Right lung (tissue), 5 donors: ENCODE data around the gene SPINK9. TPM values are rescaled to one million over a fixed set of nuclear protein-coding genes. Genes with fewer than 3 reads are reported as not detected.

ENCODE experiments used
- DNase-seq, 2 donors: peaks; one replicate each; pipeline ENCODE4 v3.0.0-alpha.2; 2013
- polyA plus RNA-seq, 5 donors: library from polyadenylated mRNA; unstranded; fragments of 120-200 nt; gene quantifications; one replicate each; pipeline versions ENCODE4 v1.2.1 to v1.2.3, GENCODE V29; 2013; ENCODE audit warnings: inconsistent platforms in 1 of 5, low replicate concordance in 1 of 5; ENCODE audit not compliant: insufficient read length in 5 of 5, insufficient read depth in 1 of 5

The SPINK9 gene
- polyA plus RNA-seq, 5 donors, result 0.31 to 0.77 (median 0.48) TPM

DNA sequence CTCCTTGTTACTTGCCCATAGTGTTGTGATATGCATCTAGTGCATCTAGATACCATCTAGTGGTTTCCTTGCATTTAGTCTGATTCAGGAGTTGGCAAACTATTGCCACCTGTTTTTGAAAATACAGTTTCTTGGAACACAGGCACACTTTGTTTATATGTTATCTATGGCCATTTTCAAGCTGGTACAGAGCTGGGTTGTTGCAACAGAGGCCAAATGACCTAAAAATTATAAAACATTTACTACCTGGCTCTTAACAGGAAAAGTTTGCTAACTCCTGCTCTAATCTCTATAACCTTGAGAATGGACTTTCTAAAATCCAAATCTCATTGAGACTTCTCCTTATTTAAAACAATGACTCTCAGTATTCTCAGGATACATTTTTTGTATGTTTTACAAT lies 29.0 kb downstream of the SPINK9 start:
- no peak for DNase-seq

DNA sequence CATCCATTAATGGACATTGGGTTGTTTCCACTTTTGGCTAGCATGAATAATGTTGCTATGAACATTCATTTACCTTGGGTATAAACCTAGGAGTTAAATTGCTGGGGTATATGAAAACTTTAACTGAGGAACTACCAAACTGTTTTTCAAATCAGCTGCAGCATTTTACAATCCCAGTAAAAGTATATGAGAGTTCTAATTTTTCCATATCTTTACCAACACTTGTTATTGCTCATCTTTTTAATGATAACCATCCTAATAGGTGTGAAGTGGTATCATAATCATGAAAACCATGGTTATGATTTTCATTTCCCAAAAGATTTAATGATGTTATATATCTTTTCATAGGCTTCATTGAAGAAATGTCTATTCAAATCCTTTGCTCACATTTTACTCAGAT lies 32.9 kb downstream of the SPINK9 start:
- no peak for DNase-seq

DNA sequence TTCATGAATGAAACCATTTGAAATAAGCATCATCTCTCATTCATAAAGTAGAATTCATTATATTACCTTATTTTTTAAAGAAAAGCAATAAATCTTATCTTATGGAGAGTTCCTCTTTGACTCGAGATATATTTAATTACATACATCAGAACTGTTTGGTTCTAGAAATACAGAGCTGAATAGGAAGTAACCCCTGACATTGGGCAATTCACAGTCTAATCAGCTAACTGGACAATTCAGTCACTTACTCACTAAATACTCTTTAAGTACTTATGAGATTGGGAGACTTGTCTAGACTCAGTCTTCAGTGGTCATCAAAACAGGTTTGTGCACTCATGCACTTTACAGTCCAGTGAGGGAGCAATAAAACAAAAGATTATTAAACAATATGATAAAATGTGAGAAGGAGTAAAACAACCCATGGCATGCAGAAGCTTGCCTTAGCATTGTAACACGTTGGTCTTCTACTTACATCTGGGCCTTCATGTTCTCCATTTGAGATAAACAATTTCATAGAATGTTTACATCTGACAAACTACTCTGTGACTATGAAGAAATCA lies 36.9 kb downstream of the SPINK9 start:
- no peak for DNase-seq

DNA sequence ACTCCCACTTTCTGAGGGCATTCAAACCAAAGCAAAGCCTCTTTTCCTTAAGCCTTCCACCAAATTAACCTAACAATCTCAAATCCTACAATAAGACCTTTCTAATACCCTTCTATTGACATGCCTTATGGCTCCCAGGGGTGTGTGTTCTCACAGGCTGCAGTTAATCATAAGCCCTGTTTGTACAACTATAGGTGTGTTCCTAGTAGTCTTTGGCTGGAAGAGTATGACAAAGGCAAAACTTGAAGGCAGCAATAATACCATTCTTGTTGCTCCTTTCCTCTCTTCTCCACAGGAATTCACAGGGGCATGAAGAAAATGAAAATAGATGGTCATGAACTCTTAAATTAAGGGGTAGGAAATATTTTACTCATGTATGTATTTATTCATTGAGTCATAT lies 37.5 kb downstream of the SPINK9 start:
- DNase-seq, result no peak

DNA sequence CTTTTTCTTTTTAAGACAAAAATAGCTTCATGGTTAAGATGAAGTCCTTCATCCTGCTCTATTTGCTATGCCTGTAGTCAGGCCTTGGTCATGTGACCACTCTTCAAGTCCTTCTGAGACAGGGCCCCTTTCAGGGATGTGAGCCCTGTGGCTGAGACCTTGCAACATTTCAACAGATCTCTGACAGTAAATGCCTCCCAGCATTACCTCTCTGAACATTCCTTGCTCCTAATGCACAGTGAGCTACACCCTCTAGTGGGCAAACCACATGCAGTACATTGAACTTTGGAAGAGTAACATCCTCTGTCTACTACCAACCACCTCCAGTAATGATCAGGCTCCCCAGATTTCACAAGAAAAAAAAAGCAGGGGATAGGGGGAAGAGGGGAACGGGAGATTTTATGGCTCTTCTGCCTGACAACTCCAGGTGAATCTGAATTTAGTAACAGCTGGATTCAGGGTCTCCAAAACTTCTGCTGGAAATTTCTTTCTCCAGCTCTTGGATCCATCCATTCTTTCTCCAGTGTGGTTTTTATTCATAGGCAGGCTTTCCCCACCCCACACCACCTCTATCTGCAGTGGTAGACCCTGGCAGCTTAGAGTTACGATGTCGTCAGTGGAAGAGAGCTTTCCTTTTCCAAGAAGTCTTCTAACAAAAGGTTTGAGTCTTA lies 39.5 kb downstream of the SPINK9 start:
- peak in 1 of 2 donors; percentile 28 for DNase-seq

DNA sequence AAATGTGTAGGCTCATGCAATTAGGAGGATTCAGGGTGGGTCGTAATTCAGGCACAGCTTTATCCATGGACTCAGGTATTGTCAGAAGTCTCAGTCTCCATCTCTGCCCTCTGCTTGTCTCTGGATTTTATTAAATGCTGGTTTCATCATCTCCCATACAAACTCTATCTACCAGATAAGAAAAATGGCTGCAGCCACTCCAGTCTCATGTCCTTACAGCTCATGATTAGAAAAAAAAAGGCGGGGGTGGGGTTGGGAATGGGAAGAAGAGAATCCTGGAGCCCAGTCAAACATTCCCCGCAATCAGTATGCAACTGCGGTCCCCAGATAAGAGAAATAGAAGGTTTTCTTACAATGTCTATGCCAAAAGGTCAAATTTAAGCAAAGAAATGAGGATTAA lies 40.8 kb downstream of the SPINK9 start:
- no peak for DNase-seq

DNA sequence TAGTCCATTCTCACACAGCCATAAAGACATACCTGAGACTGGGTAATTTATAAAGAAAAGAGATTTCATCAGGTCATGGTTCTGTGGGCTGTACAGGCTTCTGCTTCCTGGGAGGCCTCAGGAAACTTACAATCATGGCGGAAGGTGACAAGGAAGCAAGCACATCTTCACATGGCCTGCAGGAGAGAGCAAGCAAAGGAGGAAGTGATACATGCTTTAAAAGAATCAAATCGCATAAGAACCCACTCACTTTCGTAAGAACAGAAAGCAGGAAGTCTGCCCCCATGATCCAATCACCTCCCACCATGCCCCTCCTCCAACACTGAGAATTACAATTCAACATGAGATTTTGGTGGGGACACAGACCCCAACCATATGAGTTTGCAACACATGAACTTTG lies 43.3 kb downstream of the SPINK9 start:
- DNase-seq, result no peak

DNA sequence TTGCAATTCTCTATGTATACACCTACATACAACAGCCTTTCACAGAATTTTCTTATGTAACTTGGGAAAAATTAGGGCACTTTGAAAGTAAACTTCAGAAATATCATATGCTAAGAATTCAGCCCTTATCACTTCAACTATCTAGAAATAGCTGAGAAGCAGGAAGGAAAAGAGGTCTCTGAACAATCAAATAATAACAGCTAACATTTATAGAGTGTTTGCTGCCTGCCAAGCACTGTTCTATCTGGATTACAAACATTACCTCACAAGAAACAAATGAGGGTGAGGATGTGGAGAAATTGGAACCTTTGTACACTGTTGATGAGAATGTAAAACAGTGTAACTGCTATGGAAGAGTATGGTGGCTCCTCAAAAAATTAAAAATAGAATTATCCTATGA lies 44.0 kb downstream of the SPINK9 start:
- no peak for DNase-seq

DNA sequence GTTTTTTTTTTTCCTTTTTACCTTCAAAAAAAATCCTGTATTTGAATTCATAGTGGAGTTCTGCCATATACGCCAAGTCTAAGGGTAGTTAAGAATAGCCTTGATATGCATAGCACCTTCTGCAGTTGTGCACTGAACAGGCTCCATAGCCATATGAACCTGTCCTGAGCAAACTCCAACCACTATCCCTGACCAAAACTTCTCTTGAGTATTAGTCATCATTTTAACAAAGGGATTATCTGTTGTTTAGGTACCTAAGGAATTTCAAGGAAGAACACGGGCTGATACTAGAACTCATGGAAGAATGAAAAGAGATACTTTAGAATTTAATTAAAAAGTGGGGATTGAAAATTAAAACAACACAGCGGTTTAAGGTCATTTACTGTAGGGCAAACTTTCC lies 46.5 kb downstream of the SPINK9 start:
- DNase-seq, result no peak

DNA sequence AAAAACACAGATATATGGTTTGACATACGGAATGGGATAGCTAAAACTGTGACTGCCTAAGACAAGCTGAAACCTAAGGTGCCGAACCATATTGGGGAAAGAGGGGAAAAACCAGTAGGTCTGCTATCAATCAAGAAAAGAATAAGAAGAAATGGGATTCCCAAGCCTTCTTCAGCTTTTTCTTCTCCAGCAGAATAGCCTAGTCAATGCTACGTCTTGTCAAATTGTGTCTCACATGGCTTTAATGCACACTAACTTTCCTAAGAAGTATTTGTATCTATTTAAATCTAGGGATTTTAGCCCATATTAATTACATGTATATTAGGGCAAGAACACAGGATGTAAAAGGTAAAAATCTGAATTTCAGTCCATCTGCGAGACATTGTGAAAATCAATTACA lies 47.6 kb downstream of the SPINK9 start:
- no peak for DNase-seq

DNA sequence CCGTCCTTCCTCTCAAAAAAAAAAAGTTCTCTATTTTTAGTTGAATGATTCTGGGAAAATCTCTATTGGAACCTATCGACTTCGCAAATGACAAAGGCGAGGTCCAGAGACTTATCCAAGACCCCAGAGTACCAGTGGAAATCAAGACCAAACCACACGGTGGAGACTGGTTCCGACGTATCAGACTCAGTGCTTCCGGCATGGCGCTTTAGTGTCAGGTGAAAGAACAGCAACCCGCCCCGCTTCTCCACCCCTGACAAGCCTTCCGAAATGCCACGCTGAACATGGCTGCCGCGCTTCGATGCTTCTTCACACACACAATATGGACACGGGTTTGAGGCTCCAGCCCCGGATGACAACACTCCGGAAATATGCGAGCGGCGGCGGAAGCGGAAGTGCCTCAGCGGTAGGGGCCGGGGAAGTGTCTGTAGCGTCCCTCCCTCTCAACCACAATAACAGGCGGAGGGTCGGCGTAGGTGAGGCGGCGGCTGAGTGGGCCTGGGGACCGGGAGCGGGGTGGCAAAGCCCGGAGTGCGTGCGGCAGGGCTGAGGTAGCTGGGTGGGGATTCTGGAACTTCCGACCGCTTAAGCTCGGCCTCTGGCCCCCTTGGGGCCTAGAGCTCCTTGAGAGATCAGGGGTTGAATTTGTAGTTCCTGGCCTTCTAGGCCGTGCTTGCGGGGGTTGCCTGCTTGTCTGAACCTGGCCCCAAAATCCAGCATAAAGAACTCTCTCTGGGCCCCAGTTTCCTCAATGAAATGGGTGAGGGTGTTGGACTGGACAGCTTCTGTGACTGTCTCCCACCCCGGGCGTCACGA lies 48.4 kb downstream of the SPINK9 start, which contains the start of gene FBXO38:
TSS of gene FBXO38 (plus strand) at position 395 of the 816 bp plus-strand sequence. CDS start 10,819 bp downstream, outside the sequence.
- peak; percentile 94 to 97 for DNase-seq

DNA sequence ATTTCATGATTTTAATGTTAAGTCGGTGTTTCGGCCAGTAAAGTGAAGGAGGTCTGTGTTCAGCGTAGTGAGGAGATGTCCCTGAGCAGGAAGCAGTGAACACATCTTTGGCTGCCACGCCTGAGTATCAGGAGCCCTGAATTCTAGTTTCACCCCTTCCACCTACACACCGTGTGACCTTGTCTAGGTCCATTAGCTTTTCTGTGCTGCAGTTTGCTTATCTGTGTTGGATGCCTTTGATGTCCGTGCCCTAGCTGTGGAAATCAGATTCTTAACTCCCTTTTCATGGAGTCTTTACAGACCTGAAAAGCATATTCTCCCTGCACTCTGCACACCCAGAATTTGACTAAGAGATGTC lies 49.0 kb downstream of the SPINK9 start:
- DNase-seq, result no peak

DNA sequence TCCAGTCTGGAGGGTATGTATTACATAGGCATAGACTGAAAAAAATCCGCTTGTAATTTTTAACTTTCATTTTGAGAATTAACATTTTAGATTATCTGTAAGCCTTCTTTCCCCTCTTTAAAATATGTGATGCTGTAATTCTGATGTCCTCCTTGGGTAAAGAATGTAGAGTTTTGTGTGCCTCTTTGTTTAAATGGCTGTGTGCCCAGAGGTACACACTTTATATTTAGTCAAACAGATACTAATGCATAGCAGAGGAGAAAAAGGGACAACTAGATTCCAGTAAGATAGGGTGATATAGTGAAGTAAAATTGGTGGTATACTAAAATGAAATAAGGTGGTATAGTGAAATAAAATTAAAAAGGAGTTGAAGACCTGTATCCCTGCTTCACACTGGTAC lies 49.7 kb downstream of the SPINK9 start:
- DNase-seq, result no peak

DNA sequence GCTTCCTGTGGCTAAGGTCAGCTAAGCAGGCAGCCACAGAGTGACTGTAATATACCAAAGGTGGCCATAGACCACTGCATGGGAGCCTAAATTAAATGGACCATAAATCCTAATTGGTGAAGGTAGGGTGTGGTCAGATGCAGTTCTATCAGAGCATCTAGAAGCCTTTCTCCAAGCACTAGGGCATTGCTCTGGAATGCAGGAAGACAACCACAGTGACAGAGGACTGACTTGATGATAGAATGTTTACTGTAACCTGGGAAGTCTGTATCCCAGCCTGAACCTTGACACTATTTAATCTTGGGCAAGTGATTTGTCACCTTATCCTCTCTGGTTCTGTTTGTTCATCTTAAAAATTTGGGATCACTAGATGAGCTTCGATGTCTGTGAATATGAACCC lies 50.7 kb downstream of the SPINK9 start:
- DNase-seq, result no peak

DNA sequence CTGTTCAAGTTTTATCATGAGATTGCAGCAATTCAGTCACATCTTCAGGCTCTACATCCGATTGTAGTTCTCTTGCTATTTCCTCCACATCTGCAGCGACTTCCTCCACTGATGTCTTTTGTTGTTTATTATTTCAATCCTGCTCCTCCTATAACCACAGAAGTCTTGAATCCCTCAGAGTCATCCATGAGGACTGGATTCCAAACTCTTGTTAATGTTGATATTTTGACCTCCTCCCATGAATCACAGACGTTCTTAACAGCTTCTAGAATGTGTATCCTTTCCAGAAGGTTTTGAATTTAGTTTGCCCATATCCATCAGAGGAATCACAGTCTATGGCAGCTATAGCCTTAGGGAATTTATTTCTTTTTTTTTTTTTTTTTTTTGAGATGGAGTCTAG lies 52.0 kb downstream of the SPINK9 start:
- no peak for DNase-seq

DNA sequence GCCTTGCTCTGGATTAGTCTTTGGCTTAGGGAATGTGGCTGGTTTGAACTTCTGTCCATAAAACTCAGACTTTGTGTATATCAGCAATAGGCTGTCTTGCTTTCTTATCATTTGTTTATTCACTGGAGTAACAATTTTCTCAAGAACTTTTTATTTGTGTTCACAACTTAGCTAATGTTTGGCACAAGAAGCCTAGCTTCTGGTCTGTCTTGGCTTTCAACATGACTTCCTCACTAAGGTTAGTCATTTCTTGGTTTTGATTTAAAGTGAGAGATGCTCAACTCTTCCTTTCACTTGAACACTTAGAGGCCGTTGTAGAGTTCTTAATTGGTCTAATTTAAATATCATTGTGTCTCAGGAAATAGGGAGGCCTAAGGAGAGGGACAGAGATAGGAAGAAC lies 53.3 kb downstream of the SPINK9 start:
- DNase-seq, result no peak

Other genes starting within 250 kb of the SPINK9 start
- gene SPINK14, start 167.0 kb upstream of the SPINK9 start, polyA plus RNA-seq, result not detected
- gene SPINK6, start 132.5 kb upstream of the SPINK9 start, polyA plus RNA-seq, result not detected
- gene MARCOL, start 97.0 kb upstream of the SPINK9 start, polyA plus RNA-seq, result under 1 TPM in 2 of 5 donors, not detected in 3; 0.13 to 0.16 TPM
- gene SPINK13, start 66.8 kb upstream of the SPINK9 start, polyA plus RNA-seq, result 1 to 10 TPM in 2 of 5 donors, under 1 TPM in 3; 0.44 to 1.2 (median 0.73) TPM
- gene SPINK7, start 23.1 kb upstream of the SPINK9 start, polyA plus RNA-seq, result under 1 TPM; 0.18 to 0.72 (median 0.33) TPM
- gene FBXO38, start 48.4 kb downstream of the SPINK9 start, polyA plus RNA-seq, result 10 to 100 TPM; 35.3 to 61.6 (median 55.7) TPM